Measurements from ENCODE around the gene ATP6V0B. TPM values are rescaled to one million over a fixed set of nuclear protein-coding genes. Genes with fewer than 3 reads are reported as not detected.
A peak's percentile ranks its signal among the peaks of the same experiment; 100 is the strongest.

Gene ATP6V0B
- total and polyA plus RNA-seq, 9 of the 15 experiments (the other 6 are each of a cell fraction or from before 2014, with no cell fraction given): 137 to 328 (median 220) TPM

- peak; percentile 77; the same call in 1 of the 2 replicates for TF ChIP-seq ATF6 (CRISPR knock-in tag; IDR thresholded peaks at IDR 0.05)
- no peak for TF ChIP-seq ZNF584 (CRISPR knock-in tag; IDR thresholded peaks at IDR 0.05; ENCODE audit: low read depth)
- TF ChIP-seq BRD9 (IDR thresholded peaks at IDR 0.05; ENCODE audit: low read depth, partially characterized antibody): no peak
- TF ChIP-seq, protein P1, sequence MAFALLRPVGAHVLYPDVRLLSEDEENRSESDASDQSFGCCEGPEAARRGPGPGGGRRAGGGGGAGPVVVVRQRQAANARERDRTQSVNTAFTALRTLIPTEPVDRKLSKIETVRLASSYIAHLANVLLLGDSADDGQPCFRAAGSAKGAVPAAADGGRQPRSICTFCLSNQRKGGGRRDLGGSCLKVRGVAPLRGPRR (CRISPR knock-in tag; IDR thresholded peaks at IDR 0.05): no peak
- no peak for TF ChIP-seq ZNF644 (tag; IDR thresholded peaks at IDR 0.05; ENCODE audit: low read depth)
- TF ChIP-seq SIX5 (IDR thresholded peaks at IDR 0.05; ENCODE audit: borderline replicate concordance in 1 of 2, insufficient read depth in 1 of 2, low read depth in 1 of 2, low read length in 2 of 2): no peak
- peak; percentile 48; the same call in 1 of the 2 replicates for TF ChIP-seq ETV5 (CRISPR knock-in tag; IDR thresholded peaks at IDR 0.05; ENCODE audit: low read depth)
- TF ChIP-seq XRCC5 (IDR thresholded peaks at IDR 0.05; ENCODE audit: low read depth, low read length): peak; percentile 67; the same call in 1 of the 2 replicates
- no peak for TF ChIP-seq KLF10 (CRISPR knock-in tag; IDR thresholded peaks at IDR 0.05)
- no peak for TF ChIP-seq BRCA1 (IDR thresholded peaks at IDR 0.05)
- TF ChIP-seq BRCA1 (CRISPR knock-in tag; IDR thresholded peaks at IDR 0.05): no peak
- TF ChIP-seq MXI1 (IDR thresholded peaks at IDR 0.05; ENCODE audit: low read depth, low read length): peak; percentile 90
- no peak for TF ChIP-seq SMARCB1 (IDR thresholded peaks at IDR 0.05; ENCODE audit: insufficient read length, low read depth)
- TF ChIP-seq FOXA3 (CRISPR knock-in tag; conservative IDR thresholded peaks at IDR 0.05 in 1 of 2, IDR thresholded peaks at IDR 0.05 in 1 of 2): no peak
- no peak for TF ChIP-seq MTA1 (IDR thresholded peaks at IDR 0.05; ENCODE audit: borderline replicate concordance)
- no peak for TF ChIP-seq HOXB6 (CRISPR knock-in tag; IDR thresholded peaks at IDR 0.05; ENCODE audit: borderline replicate concordance)
- no peak for TF ChIP-seq ELK1 (CRISPR knock-in tag; IDR thresholded peaks at IDR 0.05)
- no peak for TF ChIP-seq PYGO2 (tag; IDR thresholded peaks at IDR 0.05)
- no peak for TF ChIP-seq NCOA1 (IDR thresholded peaks at IDR 0.05; ENCODE audit: low read depth)
- peak; percentile 62 for TF ChIP-seq ZNF431 (CRISPR knock-in tag; IDR thresholded peaks at IDR 0.05)
- no peak for TF ChIP-seq DDX20 (tag; IDR thresholded peaks at IDR 0.05; ENCODE audit: low read depth)
- TF ChIP-seq, protein P2, sequence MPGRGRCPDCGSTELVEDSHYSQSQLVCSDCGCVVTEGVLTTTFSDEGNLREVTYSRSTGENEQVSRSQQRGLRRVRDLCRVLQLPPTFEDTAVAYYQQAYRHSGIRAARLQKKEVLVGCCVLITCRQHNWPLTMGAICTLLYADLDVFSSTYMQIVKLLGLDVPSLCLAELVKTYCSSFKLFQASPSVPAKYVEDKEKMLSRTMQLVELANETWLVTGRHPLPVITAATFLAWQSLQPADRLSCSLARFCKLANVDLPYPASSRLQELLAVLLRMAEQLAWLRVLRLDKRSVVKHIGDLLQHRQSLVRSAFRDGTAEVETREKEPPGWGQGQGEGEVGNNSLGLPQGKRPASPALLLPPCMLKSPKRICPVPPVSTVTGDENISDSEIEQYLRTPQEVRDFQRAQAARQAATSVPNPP (IDR thresholded peaks at IDR 0.05; ENCODE audit: borderline replicate concordance, insufficient read depth, insufficient read length): no peak
- peak; percentile 52; the same call in 1 of the 2 replicates for TF ChIP-seq PHF8 (IDR thresholded peaks at IDR 0.05; ENCODE audit: borderline replicate concordance, low read length)
- peak; percentile 54 for TF ChIP-seq KDM5B (IDR thresholded peaks at IDR 0.05; ENCODE audit: insufficient replicate concordance, low read depth, low read length)
Observed at GRCh38 chr1:43991476-43992231, 16.9 kb downstream of the ATP6V0B start, which contains the start of gene CCDC24 (continued).

Measured in K562 (cell line).